ENCODE results near the gene STOX1. TPM values are rescaled to one million over a fixed set of nuclear protein-coding genes. Genes with fewer than 3 reads are reported as not detected.

STOX1 gene
- total and polyA plus RNA-seq, 12 donors, result 2.2 to 16.5 (median 9.5) TPM

- TF ChIP-seq CTCF (IDR thresholded peaks at IDR 0.05) (no peak), POLR2A (IDR thresholded peaks at IDR 0.05) (no peak)
- H3K9me3 ChIP-seq (replicated peaks in 1 of 3), result no peaks in the 10 kb centered on the region
- no peaks in the 10 kb centered on the region for H3K4me1 ChIP-seq (replicated peaks in 1 of 2)
- H3K27ac ChIP-seq, result no peak overlapping the region
- no peaks in the 10 kb centered on the region for H3K36me3 ChIP-seq (replicated peaks in 1 of 2)
- DNase-seq, result no peak
- H3K4me3 ChIP-seq, result no peak overlapping the region
- WGBS, 4 donors, result 90 to 100% (median 96%) methylated on average over 2 of the region's 2 CpGs
- intact Hi-C loops (cut with DNase I), result no loop called here
- no peaks in the 10 kb centered on the region for H3K27me3 ChIP-seq
Observed at GRCh38 chr10:68879628-68880027, 52.3 kb downstream of the STOX1 start.

GRCh38 chr10:68880181-68880580, 52.9 kb downstream of the STOX1 start:
- Histone ChIP-seq H3K27ac (no peak overlapping the region), H3K4me3 (no peak overlapping the region), H3K36me3 (replicated peaks in 1 of 2) (no peaks in the 10 kb centered on the region), H3K4me1 (replicated peaks in 1 of 2) (no peaks in the 10 kb centered on the region), H3K27me3 (no peaks in the 10 kb centered on the region), H3K9me3 (replicated peaks in 1 of 3) (no peaks in the 10 kb centered on the region)
- intact Hi-C loops (cut with DNase I), result no loop called here
- TF ChIP-seq POLR2A (IDR thresholded peaks at IDR 0.05) (no peak), CTCF (IDR thresholded peaks at IDR 0.05) (no peak)
- 95 to 98% (median 96%) methylated on average over 4 of the region's 4 CpGs for WGBS, 4 donors
- DNase-seq, result no peak

GRCh38 chr10:68895041-68895440, 67.7 kb downstream of the STOX1 start:
- no peaks in the 10 kb centered on the region for H3K27me3 ChIP-seq
- intact Hi-C loops (cut with DNase I), result loop anchor here (5.0 kb wide), 1 partner anchor 103 kb away; no protein-coding TSS in a partner anchor
- no peak overlapping the region for H3K4me3 ChIP-seq
- H3K36me3 ChIP-seq (replicated peaks in 1 of 2), result no peaks in the 10 kb centered on the region
- TF ChIP-seq CTCF (IDR thresholded peaks at IDR 0.05), result no peak
- TF ChIP-seq POLR2A (IDR thresholded peaks at IDR 0.05), result no peak
- H3K4me1 ChIP-seq (replicated peaks in 1 of 2), result peaks cover 0 to under 1% of the 10 kb centered on the region in 2 donors
- no peak overlapping the region for H3K27ac ChIP-seq
- H3K9me3 ChIP-seq (replicated peaks in 1 of 3), result no peaks in the 10 kb centered on the region
- WGBS, 4 donors, result 92 to 95% (median 94%) methylated on average over 2 of the region's 2 CpGs
- DNase-seq, result no peak

GRCh38 chr10:68897336-68897741, 70.0 kb downstream of the STOX1 start:
- Histone ChIP-seq H3K9me3 (replicated peaks in 1 of 3) (no peaks in the 10 kb centered on the region), H3K4me1 (replicated peaks in 1 of 2) (peaks cover 4 to 12% of the 10 kb centered on the region in 2 donors), H3K36me3 (replicated peaks in 1 of 2) (no peaks in the 10 kb centered on the region), H3K27ac (no peak overlapping the region), H3K27me3 (no peaks in the 10 kb centered on the region), H3K4me3 (no peak overlapping the region)
- WGBS, 4 donors, result 27 to 41% (median 32%) methylated on average over 3 of the region's 3 CpGs
- peak; percentile 35 to 82 (median 69) for DNase-seq
- intact Hi-C loops (cut with DNase I), result loop anchor here (5.0 kb wide), 1 partner anchor 105 kb away; no protein-coding TSS in a partner anchor
- TF ChIP-seq CTCF (IDR thresholded peaks at IDR 0.05) (peak in 5 of 6 experiments; percentile 47 to 73 (median 65)), POLR2A (IDR thresholded peaks at IDR 0.05) (no peak)
